GM23338 (cell line): ENCODE results near the gene SLC38A8. TPM values are rescaled to one million over a fixed set of nuclear protein-coding genes. Genes with fewer than 3 reads are reported as not detected.

ENCODE experiments used
- ATAC-seq: fragments of 200-7000 bp; cut with Tn5 transposase; 3 replicates; pipeline ENCODE4 v1.9.1; 2020
- DNase-seq: peaks from one replicate; pipeline ENCODE4 v3.0.0-alpha.2; 2015; ENCODE audit warnings: low spot score
- H2AFZ ChIP-seq: fragments of 200-600 bp; sonication (generic); 2 replicates; pipeline ENCODE4 v1.8.0; 2016; ENCODE audit warnings: antibody characterized with exemption, mild to moderate bottlenecking, moderate library complexity
- H3F3A ChIP-seq: fragments of 200-600 bp; sonication (generic); replicated peaks from 2 replicates; pipeline ENCODE4 v1.8.0; 2017; ENCODE audit warnings: antibody characterized with exemption, mixed run types, low read depth
- H3K27ac ChIP-seq: fragments of 200-600 bp; sonication (generic); 2 replicates; pipeline ENCODE4 v1.6.1; 2016; ENCODE audit warnings: low read depth
- H3K27me3 ChIP-seq: fragments of 200-600 bp; sonication (generic); 2 replicates; pipeline ENCODE4 v1.8.0; 2016; ENCODE audit warnings: mild to moderate bottlenecking, mixed run types, moderate library complexity; ENCODE audit not compliant: insufficient read depth
- H3K36me3 ChIP-seq: fragments of 200-600 bp; sonication (generic); 2 replicates; pipeline ENCODE4 v1.8.0; 2016; ENCODE audit warnings: mild to moderate bottlenecking; ENCODE audit not compliant: insufficient read depth
- H3K4me1 ChIP-seq: fragments of 200-600 bp; sonication (generic); 2 replicates; pipeline ENCODE4 v1.8.0; 2016; ENCODE audit warnings: mild to moderate bottlenecking, moderate library complexity; ENCODE audit not compliant: insufficient read depth
- H3K4me2 ChIP-seq: fragments of 200-600 bp; sonication (generic); 2 replicates; pipeline ENCODE4 v1.7.1; 2017; ENCODE audit warnings: mixed run types
- H3K4me3 ChIP-seq: fragments of 200-600 bp; sonication (generic); 2 replicates; pipeline ENCODE4 v1.6.1; 2016; ENCODE audit warnings: mixed run types
- H3K79me2 ChIP-seq: fragments of 200-600 bp; sonication (generic); replicated peaks from 2 replicates; pipeline ENCODE4 v1.8.0; 2017; ENCODE audit warnings: mild to moderate bottlenecking; ENCODE audit not compliant: insufficient read depth
- H3K9me2 ChIP-seq: fragments of 200-600 bp; sonication (generic); 2 replicates; pipeline ENCODE4 v1.8.0; 2017; ENCODE audit not compliant: insufficient read depth
- H4K20me1 ChIP-seq: fragments of 200-600 bp; sonication (generic); replicated peaks from 2 replicates; pipeline ENCODE4 v1.8.0; 2017; ENCODE audit warnings: mild to moderate bottlenecking; ENCODE audit not compliant: insufficient read depth
- H3K27ac Mint-ChIP-seq: 2 replicates; pipeline ENCODE4 v1.8.0; 2020; ENCODE audit warnings: inconsistent platforms, mild to moderate bottlenecking, moderate library complexity, mixed read lengths
- H3K27me3 Mint-ChIP-seq: 3 replicates; pipeline ENCODE4 v1.8.0; 2022; ENCODE audit warnings: low read depth, mild to moderate bottlenecking, moderate library complexity, mixed read lengths, inconsistent platforms; ENCODE audit not compliant: insufficient read depth, poor library complexity
- H3K36me3 Mint-ChIP-seq: 3 replicates; pipeline ENCODE4 v1.8.0; 2021; ENCODE audit warnings: low read depth, mild to moderate bottlenecking, inconsistent platforms, moderate library complexity, mixed read lengths
- H3K4me1 Mint-ChIP-seq: 3 replicates; pipeline ENCODE4 v1.8.0; 2020; ENCODE audit warnings: mild to moderate bottlenecking, inconsistent platforms, mixed read lengths
- H3K4me3 Mint-ChIP-seq: 3 replicates; pipeline ENCODE4 v1.8.0; 2021; ENCODE audit warnings: moderate library complexity, mild to moderate bottlenecking, inconsistent platforms, mixed read lengths
- H3K9me3 Mint-ChIP-seq: 3 replicates; pipeline ENCODE4 v1.8.0; 2020; ENCODE audit warnings: moderate library complexity, mild to moderate bottlenecking, inconsistent platforms, mixed read lengths
- REST ChIP-seq: IDR thresholded peaks from one replicate; pipeline ENCODE4 v1.6.1; 2018; ENCODE audit warnings: antibody characterized with exemption; ENCODE audit not compliant: unreplicated experiment
- ZNF114 ChIP-seq: fragments of 250-450 bp; sonication (Bioruptor Pico); IDR thresholded peaks from 2 replicates; pipeline ENCODE4 v1.5.0; 2020; ENCODE audit warnings: mild to moderate bottlenecking, moderate library complexity
- polyA plus RNA-seq: library from polyadenylated mRNA; unstranded; fragments of >200 nt; fragmentation: Nextera tagmentation; extraction: Ambion mirVana; gene quantifications from 2 replicates; pipeline ENCODE4 v1.2.1, GENCODE V29; 2016
- total RNA-seq: library from RNA; depleted of rRNA; stranded (reverse); fragments of >200 nt; shearing (Covaris generic); gene quantifications from 2 replicates; pipeline ENCODE4 v1.2.3, GENCODE V29; 2014
- TF ChIP-seq, protein P1 (sequence below): fragments of 250-450 bp; sonication (Bioruptor Pico); IDR thresholded peaks from 2 replicates; pipeline ENCODE4 v1.5.0; 2020; ENCODE audit warnings: mild to moderate bottlenecking, moderate library complexity
- TF ChIP-seq, protein P2 (sequence below), 2 experiments: fragments of 200-600 bp in 1 of 2; sonication (generic) in 1 of 2; conservative IDR thresholded peaks; 2 replicates each; pipeline versions ENCODE4 v1.5.1 to v1.6.1; 2016 to 2017; ENCODE audit warnings: antibody characterized with exemption in 2 of 2, low read depth in 2 of 2, mild to moderate bottlenecking in 2 of 2, moderate library complexity in 1 of 2
- TF ChIP-seq, protein P3 (sequence below): IDR thresholded peaks from 2 replicates; pipeline ENCODE4 v1.6.1; 2016; ENCODE audit warnings: antibody characterized with exemption

Gene SLC38A8
- total and polyA plus RNA-seq, 2 experiments from 2014 or later: not detected

- Mint-ChIP-seq H3K4me3 (no peak overlapping the region), H3K27me3 (peaks cover 7% of the 10 kb centered on the region), H3K4me1 (no peaks in the 10 kb centered on the region), H3K9me3 (no peaks in the 10 kb centered on the region), H3K36me3 (no peaks in the 10 kb centered on the region), H3K27ac (no peak overlapping the region)
- Histone ChIP-seq H3K9me2 (no peaks in the 10 kb centered on the region), H3K4me3 (no peak overlapping the region), H3F3A (no peaks in the 10 kb centered on the region), H2AFZ (no peak overlapping the region), H3K27me3 (no peaks in the 10 kb centered on the region), H3K79me2 (no peaks in the 10 kb centered on the region), H4K20me1 (no peaks in the 10 kb centered on the region), H3K4me2 (no peak overlapping the region), H3K36me3 (no peaks in the 10 kb centered on the region), H3K4me1 (no peaks in the 10 kb centered on the region), H3K27ac (no peak overlapping the region)
- TF ChIP-seq, protein P1, sequence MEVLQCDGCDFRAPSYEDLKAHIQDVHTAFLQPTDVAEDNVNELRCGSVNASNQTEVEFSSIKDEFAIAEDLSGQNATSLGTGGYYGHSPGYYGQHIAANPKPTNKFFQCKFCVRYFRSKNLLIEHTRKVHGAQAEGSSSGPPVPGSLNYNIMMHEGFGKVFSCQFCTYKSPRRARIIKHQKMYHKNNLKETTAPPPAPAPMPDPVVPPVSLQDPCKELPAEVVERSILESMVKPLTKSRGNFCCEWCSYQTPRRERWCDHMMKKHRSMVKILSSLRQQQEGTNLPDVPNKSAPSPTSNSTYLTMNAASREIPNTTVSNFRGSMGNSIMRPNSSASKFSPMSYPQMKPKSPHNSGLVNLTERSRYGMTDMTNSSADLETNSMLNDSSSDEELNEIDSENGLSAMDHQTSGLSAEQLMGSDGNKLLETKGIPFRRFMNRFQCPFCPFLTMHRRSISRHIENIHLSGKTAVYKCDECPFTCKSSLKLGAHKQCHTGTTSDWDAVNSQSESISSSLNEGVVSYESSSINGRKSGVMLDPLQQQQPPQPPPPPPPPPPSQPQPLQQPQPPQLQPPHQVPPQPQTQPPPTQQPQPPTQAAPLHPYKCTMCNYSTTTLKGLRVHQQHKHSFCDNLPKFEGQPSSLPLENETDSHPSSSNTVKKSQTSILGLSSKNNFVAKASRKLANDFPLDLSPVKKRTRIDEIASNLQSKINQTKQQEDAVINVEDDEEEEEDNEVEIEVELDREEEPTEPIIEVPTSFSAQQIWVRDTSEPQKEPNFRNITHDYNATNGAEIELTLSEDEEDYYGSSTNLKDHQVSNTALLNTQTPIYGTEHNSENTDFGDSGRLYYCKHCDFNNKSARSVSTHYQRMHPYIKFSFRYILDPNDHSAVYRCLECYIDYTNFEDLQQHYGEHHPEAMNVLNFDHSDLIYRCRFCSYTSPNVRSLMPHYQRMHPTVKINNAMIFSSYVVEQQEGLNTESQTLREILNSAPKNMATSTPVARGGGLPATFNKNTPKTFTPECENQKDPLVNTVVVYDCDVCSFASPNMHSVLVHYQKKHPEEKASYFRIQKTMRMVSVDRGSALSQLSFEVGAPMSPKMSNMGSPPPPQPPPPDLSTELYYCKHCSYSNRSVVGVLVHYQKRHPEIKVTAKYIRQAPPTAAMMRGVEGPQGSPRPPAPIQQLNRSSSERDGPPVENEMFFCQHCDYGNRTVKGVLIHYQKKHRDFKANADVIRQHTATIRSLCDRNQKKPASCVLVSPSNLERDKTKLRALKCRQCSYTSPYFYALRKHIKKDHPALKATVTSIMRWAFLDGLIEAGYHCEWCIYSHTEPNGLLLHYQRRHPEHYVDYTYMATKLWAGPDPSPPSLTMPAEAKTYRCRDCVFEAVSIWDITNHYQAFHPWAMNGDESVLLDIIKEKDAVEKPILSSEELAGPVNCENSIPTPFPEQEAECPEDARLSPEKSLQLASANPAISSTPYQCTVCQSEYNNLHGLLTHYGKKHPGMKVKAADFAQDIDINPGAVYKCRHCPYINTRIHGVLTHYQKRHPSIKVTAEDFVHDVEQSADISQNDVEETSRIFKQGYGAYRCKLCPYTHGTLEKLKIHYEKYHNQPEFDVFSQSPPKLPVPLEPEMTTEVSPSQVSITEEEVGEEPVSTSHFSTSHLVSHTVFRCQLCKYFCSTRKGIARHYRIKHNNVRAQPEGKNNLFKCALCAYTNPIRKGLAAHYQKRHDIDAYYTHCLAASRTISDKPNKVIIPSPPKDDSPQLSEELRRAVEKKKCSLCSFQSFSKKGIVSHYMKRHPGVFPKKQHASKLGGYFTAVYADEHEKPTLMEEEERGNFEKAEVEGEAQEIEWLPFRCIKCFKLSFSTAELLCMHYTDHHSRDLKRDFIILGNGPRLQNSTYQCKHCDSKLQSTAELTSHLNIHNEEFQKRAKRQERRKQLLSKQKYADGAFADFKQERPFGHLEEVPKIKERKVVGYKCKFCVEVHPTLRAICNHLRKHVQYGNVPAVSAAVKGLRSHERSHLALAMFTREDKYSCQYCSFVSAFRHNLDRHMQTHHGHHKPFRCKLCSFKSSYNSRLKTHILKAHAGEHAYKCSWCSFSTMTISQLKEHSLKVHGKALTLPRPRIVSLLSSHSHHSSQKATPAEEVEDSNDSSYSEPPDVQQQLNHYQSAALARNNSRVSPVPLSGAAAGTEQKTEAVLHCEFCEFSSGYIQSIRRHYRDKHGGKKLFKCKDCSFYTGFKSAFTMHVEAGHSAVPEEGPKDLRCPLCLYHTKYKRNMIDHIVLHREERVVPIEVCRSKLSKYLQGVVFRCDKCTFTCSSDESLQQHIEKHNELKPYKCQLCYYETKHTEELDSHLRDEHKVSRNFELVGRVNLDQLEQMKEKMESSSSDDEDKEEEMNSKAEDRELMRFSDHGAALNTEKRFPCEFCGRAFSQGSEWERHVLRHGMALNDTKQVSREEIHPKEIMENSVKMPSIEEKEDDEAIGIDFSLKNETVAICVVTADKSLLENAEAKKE (CRISPR knock-in tag): no peak
- TF ChIP-seq, protein P2, sequence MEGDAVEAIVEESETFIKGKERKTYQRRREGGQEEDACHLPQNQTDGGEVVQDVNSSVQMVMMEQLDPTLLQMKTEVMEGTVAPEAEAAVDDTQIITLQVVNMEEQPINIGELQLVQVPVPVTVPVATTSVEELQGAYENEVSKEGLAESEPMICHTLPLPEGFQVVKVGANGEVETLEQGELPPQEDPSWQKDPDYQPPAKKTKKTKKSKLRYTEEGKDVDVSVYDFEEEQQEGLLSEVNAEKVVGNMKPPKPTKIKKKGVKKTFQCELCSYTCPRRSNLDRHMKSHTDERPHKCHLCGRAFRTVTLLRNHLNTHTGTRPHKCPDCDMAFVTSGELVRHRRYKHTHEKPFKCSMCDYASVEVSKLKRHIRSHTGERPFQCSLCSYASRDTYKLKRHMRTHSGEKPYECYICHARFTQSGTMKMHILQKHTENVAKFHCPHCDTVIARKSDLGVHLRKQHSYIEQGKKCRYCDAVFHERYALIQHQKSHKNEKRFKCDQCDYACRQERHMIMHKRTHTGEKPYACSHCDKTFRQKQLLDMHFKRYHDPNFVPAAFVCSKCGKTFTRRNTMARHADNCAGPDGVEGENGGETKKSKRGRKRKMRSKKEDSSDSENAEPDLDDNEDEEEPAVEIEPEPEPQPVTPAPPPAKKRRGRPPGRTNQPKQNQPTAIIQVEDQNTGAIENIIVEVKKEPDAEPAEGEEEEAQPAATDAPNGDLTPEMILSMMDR (conservative IDR thresholded peaks at IDR 0.05; ENCODE audit: low read depth in 2 of 2): no peak
- TF ChIP-seq REST: no peak
- TF ChIP-seq, protein P3, sequence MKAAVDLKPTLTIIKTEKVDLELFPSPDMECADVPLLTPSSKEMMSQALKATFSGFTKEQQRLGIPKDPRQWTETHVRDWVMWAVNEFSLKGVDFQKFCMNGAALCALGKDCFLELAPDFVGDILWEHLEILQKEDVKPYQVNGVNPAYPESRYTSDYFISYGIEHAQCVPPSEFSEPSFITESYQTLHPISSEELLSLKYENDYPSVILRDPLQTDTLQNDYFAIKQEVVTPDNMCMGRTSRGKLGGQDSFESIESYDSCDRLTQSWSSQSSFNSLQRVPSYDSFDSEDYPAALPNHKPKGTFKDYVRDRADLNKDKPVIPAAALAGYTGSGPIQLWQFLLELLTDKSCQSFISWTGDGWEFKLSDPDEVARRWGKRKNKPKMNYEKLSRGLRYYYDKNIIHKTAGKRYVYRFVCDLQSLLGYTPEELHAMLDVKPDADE: no peak
- TF ChIP-seq ZNF114 (CRISPR knock-in tag): no peak
- DNase-seq (no peak), ATAC-seq (no peak)
Observed at GRCh38 chr16:84007965-84008364, 34.6 kb downstream of the SLC38A8 start.
